ENCODE measurements around the gene MSMO1. TPM values are rescaled to one million over a fixed set of nuclear protein-coding genes. Genes with fewer than 3 reads are reported as not detected.

MSMO1 gene
- total RNA-seq, 1 experiment from 2014 or later, result 53.9 TPM

- POLR2A ChIA-PET, result no interaction called here
These were observed 33.4 kb upstream of the MSMO1 start for GRCh38 chr4:165293927-165294649.

GRCh38 chr4:165294907-165295306 is 32.6 kb upstream of the MSMO1 start:
- Histone ChIP-seq H3K9me3 (ENCODE audit: control insufficient read depth, insufficient read depth, low read depth, low read length) (no peaks in the 10 kb centered on the region), H3K36me3 (ENCODE audit: control insufficient read depth, insufficient read depth, low read length) (no peaks in the 10 kb centered on the region), H3K4me3 (ENCODE audit: low read depth in 2 of 2, low read length in 2 of 2) (no peak overlapping the region), H3K4me1 (ENCODE audit: control insufficient read depth, insufficient read depth, low read length) (no peaks in the 10 kb centered on the region), H3K27ac (ENCODE audit: low read length) (no peak overlapping the region), H3K27me3 (ENCODE audit: control insufficient read depth, insufficient read depth, low read length) (no peaks in the 10 kb centered on the region)
- DNase-seq (ENCODE audit: low read depth, low spot score), result no peak
- ChIA-PET CTCF (no interaction called here), POLR2A (no interaction called here)
- intact Hi-C loops (cut with micrococcal nuclease; ENCODE audit: unreplicated experiment), result no loop called here
- ATAC-seq, result no peak
- BruUV-seq (replicated peaks), result no TSS peak
- in situ Hi-C loops (cut with HindIII; ENCODE audit: low pct_unique_long_range_greater_than_20kb, low sequenced_read_pairs), result no loop called here
- TF ChIP-seq TCF7L2 (IDR thresholded peaks at IDR 0.05; ENCODE audit: low read depth, low read length), result no peak
- no peak for TF ChIP-seq SIN3A (IDR thresholded peaks at IDR 0.05; ENCODE audit: borderline replicate concordance, insufficient read depth, low read depth, low read length)
- no peak for TF ChIP-seq POLR2AphosphoS5 (IDR thresholded peaks at IDR 0.05; ENCODE audit: low read depth, low read length)
- no peak for TF ChIP-seq CTCF (IDR thresholded peaks at IDR 0.05)
- no peak for TF ChIP-seq REST (IDR thresholded peaks at IDR 0.05; ENCODE audit: insufficient read depth in 1 of 2, low read depth in 2 of 2, low read length in 1 of 2)

More at GRCh38 chr4:165293927-165294649, 33.4 kb upstream of the MSMO1 start:
- Histone ChIP-seq H3K36me3 (ENCODE audit: control insufficient read depth, insufficient read depth, low read length) (no peaks in the 10 kb centered on the region), H3K4me1 (ENCODE audit: control insufficient read depth, insufficient read depth, low read length) (no peaks in the 10 kb centered on the region), H3K9me3 (ENCODE audit: control insufficient read depth, insufficient read depth, low read depth, low read length) (no peaks in the 10 kb centered on the region), H3K27me3 (ENCODE audit: control insufficient read depth, insufficient read depth, low read length) (no peaks in the 10 kb centered on the region), H3K27ac (ENCODE audit: low read length) (no peak overlapping the region), H3K4me3 (ENCODE audit: low read depth in 2 of 2, low read length in 2 of 2) (no peak overlapping the region)
- no peak for DNase-seq (ENCODE audit: low read depth, low spot score)
- no peak for ATAC-seq
- intact Hi-C loops (cut with micrococcal nuclease; ENCODE audit: unreplicated experiment), result no loop called here
- CTCF ChIA-PET, result no interaction called here
- TF ChIP-seq CTCF (IDR thresholded peaks at IDR 0.05) (no peak), TCF7L2 (IDR thresholded peaks at IDR 0.05; ENCODE audit: low read depth, low read length) (no peak)
- BruUV-seq (replicated peaks), result no TSS peak
- in situ Hi-C loops (cut with HindIII; ENCODE audit: low pct_unique_long_range_greater_than_20kb, low sequenced_read_pairs), result no loop called here
